GM18861 (cell line): Measurements from ENCODE around the gene SYMPK.
A peak's percentile ranks its signal among the peaks of the same experiment; 100 is the strongest.
"Not testable (repeated sequence)": the region's sequence is repeated elsewhere in the genome, so short reads cannot be mapped to it uniquely, and the experiment has no call there.

Experiments used
- ATAC-seq: cut with Tn5 transposase; IDR thresholded peaks from one replicate; pipeline ENCODE4 v1.9.1; 2021; ENCODE audit not compliant: unreplicated experiment

SYMPK gene

DNA sequence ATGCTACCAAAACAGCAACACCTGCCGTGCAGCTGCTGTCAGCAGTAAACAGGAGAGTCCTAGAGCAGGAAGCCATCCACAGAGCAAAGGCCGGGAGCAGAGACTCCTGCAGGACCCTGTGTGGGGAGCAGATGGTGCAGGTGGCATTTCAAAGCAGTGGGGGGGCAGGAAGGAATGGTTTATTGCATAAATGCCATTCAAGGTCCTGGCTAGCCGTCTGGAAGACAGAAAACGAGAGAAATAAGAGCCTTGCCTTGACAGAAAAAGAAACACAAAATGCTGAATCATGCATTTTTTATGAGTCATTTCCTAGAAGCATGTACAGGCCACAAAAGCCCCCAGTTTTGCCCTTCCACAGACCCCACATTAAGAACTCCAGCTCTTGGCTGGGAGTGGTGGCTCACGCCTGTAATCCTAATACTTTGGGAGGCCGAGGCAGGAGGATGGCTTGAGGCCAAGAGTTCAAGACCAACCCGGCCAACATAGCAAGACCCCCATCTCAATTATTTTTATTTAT is 53.2 kb downstream of the SYMPK start:
- no peak for ATAC-seq

GRCh38 chr19:45805719-45806118 is 57.2 kb downstream of the SYMPK start:
- no peak for ATAC-seq

DNA sequence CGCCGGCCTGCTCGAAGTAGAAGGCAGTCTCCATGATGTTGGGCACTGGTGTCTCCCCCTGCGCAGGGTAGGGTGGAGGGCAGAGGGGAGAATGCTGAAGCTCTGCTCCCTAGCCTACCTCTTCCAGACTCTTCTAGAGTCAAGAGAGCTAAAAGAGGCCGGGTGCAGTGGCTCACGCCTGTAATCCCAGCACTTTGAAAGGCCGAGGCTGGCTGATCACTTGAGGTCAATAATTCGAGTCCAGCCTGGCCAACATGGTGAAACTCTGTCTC is 58.1 kb downstream of the SYMPK start:
- no peak for ATAC-seq

GRCh38 chr19:45804140-45804958 is 58.6 kb downstream of the SYMPK start:
- no peak for ATAC-seq

DNA sequence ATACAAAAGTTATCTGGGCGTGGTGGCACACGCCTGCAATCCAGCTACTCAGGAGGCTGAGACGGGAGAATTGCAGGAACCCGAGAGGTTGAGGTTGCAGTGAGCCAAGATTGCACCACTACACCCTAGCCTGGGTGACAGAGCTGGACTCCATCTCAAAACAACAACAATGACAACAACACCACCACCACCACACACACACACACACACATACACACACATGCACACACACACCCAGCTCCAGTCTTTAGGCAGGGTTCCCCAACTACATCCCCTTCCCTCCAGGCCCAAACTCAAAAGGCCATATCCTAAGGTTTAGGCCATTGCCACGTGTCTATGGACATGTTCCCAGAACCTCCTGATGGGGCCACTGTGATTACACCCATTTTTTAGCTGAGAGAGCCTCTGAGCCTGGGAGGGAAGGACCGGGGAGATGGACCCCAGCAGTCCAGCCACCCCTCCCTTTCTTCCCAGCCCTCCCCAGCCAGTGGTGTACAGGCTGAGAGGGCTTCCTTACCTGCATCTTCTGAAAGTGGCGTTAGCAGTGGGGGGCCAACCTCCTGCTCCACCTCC is 61.3 kb downstream of the SYMPK start:
- ATAC-seq: no peak

- ATAC-seq: no peak
These were observed 62.8 kb downstream of the SYMPK start for GRCh38 chr19:45800070-45800553.

DNA sequence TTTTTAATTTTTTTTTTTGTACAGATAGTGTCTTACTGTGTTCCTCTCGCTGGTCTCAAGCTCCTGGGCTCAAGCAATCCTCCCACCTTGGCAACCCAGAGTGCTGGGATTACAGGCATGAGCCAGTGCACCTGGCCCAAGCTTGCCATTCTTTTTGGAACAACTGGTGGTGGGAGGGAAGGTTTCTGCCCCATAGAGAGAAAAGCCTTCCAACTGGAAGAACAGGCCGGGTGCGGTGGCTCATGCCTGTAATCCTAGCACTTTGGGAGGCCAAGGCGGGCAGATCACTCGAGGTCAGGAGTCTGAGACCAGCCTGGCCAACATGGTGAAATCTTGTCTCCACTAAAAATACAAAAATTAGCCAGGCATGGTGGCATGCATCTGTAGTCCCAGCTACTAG is 63.4 kb downstream of the SYMPK start:
- not testable (repeated sequence) for ATAC-seq

- ATAC-seq: no peak
These were observed 63.9 kb downstream of the SYMPK start for GRCh38 chr19:45798995-45799517.

DNA sequence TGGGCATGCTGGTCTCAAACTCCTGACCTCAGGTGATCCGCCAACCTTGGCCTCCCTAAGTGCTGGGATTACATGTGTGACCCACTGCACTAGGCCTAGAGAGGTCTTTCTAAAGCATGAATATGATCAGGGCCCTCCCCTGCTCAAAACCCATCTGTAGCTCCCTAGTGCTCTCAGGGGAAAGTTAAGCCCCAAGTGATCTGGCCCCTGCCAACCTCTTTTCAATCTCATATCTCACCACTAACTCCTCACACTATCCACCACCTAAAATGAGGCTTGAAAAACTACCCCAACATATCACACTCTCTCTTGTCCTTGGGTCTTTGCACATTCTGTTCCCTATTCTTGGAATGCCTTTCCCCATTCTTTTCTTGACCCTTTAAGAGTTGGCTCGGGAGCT is 68.3 kb downstream of the SYMPK start:
- ATAC-seq: no peak

- no peak for ATAC-seq
These were observed 69.1 kb downstream of the SYMPK start for GRCh38 chr19:45793876-45794275.

GRCh38 chr19:45793178-45793564 is 69.8 kb downstream of the SYMPK start:
- no peak for ATAC-seq

- peak; percentile 81 for ATAC-seq
These were observed 70.3 kb downstream of the SYMPK start, which contains the start of gene DMWD for GRCh38 chr19:45792470-45793177. TSS of gene DMWD (minus strand) at chr19:45792845. CDS start at chr19:45792756, 89 bp downstream.

DNA sequence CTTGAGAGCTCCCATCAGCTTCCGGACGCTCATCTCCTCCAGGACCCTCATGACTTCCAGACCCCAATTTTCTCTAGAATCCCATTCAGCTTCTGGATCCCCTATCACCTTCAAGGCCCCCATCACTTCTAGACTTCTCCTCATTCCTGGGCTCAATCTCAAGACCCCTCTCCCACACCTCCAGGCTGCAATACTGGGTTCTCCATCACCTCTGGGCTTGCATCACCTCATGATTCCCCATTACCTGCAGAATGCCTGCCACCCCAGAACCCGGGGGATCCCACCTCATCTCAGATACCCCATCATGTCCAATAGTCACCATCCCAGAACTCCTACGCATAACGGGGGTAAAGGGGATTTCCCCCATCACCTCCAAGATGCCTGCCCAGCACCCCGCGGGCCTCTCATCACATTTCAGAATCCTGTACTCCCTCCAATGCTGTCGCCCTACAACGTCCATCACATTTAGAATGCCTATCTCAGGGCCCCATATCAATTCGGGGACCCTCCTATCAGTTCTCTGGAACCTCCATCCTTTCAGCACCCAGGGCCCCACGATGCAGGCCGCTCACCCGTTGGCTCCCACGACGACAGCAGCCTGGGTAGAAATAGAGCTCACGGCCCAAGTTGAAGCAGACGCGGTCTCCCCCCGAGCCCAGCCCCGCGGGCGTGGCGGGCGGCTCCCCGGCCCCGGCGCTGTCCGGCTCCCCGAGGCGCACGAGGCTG is 71.0 kb downstream of the SYMPK start:
- no peak for ATAC-seq

- no peak for ATAC-seq
These were observed 72.0 kb downstream of the SYMPK start for GRCh38 chr19:45790942-45791341.

- no peak for ATAC-seq
These were observed 73.7 kb downstream of the SYMPK start for GRCh38 chr19:45789035-45789786.

GRCh38 chr19:45786533-45786894 is 76.4 kb downstream of the SYMPK start:
- no peak for ATAC-seq

DNA sequence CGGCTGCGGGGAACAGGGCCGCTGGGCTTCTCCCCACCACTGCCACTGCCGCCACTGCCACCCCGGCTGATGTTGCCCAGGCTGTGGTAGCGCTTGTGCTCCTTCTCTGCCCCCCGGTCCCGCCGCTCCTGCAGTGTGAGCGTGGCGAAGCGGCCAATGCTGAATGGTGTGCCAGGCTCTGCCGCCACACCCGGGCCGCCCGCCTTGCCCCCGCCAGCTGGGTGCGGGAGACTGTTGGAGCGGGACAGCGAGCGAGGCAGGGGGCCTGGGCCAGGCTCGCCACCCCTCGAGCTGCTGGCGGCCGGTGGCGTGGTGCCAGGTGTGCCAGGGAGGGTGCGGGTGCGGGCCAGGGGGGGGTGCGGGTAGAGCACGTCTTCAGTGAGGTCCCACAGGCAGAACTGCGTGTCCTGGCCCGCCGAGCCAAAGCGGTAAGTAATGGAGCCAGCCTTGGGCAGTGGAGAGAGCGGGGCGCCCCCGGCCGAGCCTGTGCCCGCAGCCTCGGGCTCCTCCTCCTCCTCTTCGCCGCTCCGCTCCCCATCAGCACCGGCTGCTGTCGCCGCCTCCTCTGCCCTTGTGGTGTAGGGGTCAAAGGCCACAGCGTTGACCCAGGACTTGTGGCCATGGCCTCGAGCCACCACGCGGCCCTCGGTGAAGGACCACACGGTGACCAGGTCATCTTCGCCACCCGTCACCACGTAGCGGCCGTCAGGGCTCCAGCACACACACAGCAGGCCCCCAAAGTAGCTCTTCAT is 77.0 kb downstream of the SYMPK start:
- ATAC-seq: no peak

DNA sequence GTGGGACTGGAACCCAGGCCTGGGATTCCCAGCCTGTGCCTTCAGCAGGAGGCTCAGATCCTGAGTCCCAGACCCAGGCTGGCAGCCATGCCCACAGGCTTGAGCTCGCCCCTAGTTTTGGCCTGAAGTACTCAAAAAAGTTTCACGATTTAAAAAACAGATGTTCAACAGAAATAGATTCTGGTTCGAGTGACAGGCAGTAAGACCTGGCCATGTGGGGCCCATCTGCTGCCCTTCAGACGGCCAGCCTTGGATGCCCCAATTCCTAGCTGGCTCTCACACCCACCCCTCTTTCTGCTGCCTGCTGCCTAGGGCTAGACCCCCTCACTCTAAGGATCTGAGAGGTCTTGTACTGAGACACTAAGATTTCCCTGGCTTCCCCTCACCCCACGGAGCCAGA is 77.8 kb downstream of the SYMPK start:
- ATAC-seq: no peak

DNA sequence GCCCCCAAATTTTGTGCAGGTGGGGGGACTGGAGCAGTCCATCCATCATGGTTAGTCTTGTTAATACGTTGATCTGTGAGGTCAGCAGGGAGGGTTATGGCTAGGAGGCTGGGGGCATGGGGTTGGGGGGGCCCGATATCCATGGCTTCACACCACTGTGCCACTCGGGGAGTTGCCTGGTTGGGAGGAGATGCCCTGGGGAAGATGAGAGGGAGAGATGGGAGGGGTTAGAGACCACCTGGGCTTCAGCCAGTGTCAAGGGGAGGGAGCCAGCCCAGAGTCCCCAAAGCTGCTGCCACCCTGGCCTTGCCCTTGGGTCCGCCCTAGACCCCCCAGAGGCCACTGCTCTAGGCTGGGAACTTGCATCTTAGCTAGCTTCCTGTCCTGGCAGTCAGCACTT is 78.9 kb downstream of the SYMPK start:
- no peak for ATAC-seq
